Thyroid gland (tissue), 4 donors: ENCODE measurements around the gene UQCRC2.
"Not testable (repeated sequence)": the region's sequence is repeated elsewhere in the genome, so short reads cannot be mapped to it uniquely, and the experiment has no call there.

Experiments used
- POLR2A ChIP-seq, 2 donors: fragments of 450-650 bp; IDR thresholded peaks; one replicate each; pipeline ENCODE4 v1.6.1; 2017; ENCODE audit warnings: antibody characterized with exemption in 2 of 2, mild to moderate bottlenecking in 2 of 2, moderate library complexity in 1 of 2
- TF ChIP-seq, protein P1 (sequence below), 6 experiments: fragments of 200-600 bp in 3 of 6; fragments of 450-650 bp in 3 of 6; sonication (generic) in 3 of 6; IDR thresholded peaks; one replicate each; pipeline ENCODE4 v1.5.1; 2016 to 2019; ENCODE audit warnings: antibody characterized with exemption in 6 of 6, mild to moderate bottlenecking in 2 of 6, inconsistent platforms in 1 of 6, moderate library complexity in 1 of 6

DNA sequence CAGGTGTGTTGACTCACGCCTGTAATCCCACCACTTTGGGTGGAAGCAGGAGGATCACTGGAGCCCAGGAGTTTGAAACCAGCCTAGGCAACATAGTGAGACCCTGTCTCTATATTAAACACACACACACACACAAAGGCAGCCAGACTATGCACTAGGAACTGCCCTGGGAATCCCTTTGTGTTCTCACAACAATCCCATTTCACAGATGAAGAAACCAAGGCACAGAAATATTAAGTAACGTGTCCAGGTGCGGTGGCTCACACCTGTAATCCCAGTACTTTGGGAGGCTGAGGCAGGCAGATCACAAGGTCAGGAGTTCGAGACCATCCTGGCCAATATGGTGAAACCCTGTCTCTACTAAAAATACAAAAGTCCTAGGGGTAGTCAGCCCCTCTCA is 19.4 kb upstream of the UQCRC2 start:
- TF ChIP-seq, protein P1, sequence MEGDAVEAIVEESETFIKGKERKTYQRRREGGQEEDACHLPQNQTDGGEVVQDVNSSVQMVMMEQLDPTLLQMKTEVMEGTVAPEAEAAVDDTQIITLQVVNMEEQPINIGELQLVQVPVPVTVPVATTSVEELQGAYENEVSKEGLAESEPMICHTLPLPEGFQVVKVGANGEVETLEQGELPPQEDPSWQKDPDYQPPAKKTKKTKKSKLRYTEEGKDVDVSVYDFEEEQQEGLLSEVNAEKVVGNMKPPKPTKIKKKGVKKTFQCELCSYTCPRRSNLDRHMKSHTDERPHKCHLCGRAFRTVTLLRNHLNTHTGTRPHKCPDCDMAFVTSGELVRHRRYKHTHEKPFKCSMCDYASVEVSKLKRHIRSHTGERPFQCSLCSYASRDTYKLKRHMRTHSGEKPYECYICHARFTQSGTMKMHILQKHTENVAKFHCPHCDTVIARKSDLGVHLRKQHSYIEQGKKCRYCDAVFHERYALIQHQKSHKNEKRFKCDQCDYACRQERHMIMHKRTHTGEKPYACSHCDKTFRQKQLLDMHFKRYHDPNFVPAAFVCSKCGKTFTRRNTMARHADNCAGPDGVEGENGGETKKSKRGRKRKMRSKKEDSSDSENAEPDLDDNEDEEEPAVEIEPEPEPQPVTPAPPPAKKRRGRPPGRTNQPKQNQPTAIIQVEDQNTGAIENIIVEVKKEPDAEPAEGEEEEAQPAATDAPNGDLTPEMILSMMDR (IDR thresholded peaks at IDR 0.05), result not testable (repeated sequence)
- TF ChIP-seq POLR2A (IDR thresholded peaks at IDR 0.05), result not testable (repeated sequence)
